Activated CD4-positive, alpha-beta memory T cell treated with anti-CD3 and anti-CD28 coated beads, Interleukin-2, amount 10 ng/mL, durations not matched to agents 7 days and 5 days (primary cell): ENCODE measurements around the gene SUSD1. TPM values are rescaled to one million over a fixed set of nuclear protein-coding genes. Genes with fewer than 3 reads are reported as not detected.
"Not testable (repeated sequence)": the region's sequence is repeated elsewhere in the genome, so short reads cannot be mapped to it uniquely, and the experiment has no call there.

Experiments
- CTCF ChIA-PET: fragments of 350-600 bp; sonication (Branson Sonifier 250); formaldehyde crosslinking; loops from one replicate; lab custom pipeline; 2021; ENCODE audit warnings: antibody characterized with exemption, inconsistent platforms; lab: Charles Lee
- POLR2A ChIA-PET: fragments of 350-600 bp; sonication (Branson Sonifier 250); formaldehyde crosslinking; loops from one replicate; lab custom pipeline; 2021; ENCODE audit warnings: antibody characterized with exemption; lab: Charles Lee
- DNase-seq: peaks from one replicate; pipeline ENCODE4 v3.0.0-alpha.2; 2020
- H3K27ac Mint-ChIP-seq: one replicate; pipeline ENCODE4 v1.8.0; 2021; ENCODE audit warnings: mild to moderate bottlenecking, mixed read lengths
- H3K27me3 Mint-ChIP-seq: one replicate; pipeline ENCODE4 v1.8.0; 2021; ENCODE audit warnings: mixed read lengths
- H3K36me3 Mint-ChIP-seq: one replicate; pipeline ENCODE4 v1.8.0; 2021; ENCODE audit warnings: low read depth, mixed read lengths
- H3K4me1 Mint-ChIP-seq: one replicate; pipeline ENCODE4 v1.8.0; 2021; ENCODE audit warnings: mixed read lengths
- H3K4me3 Mint-ChIP-seq: one replicate; pipeline ENCODE4 v1.8.0; 2021; ENCODE audit warnings: mild to moderate bottlenecking, mixed read lengths
- H3K9me3 Mint-ChIP-seq: one replicate; pipeline ENCODE4 v1.8.0; 2021; ENCODE audit warnings: mixed read lengths
- total RNA-seq, 2 experiments: library from RNA; stranded (reverse); gene quantifications; one replicate each; pipeline ENCODE4 v1.2.3, GENCODE V29; 2021

SUSD1 gene
- total RNA-seq, 2 experiments from 2014 or later, result 18.4 TPM

GRCh38 chr9:112144807-112145206, 30.3 kb downstream of the SUSD1 start:
- no peak for DNase-seq
- H3K4me3 Mint-ChIP-seq, result no peak overlapping the region
- peaks cover 29% of the 10 kb centered on the region for H3K36me3 Mint-ChIP-seq
- no peaks in the 10 kb centered on the region for H3K27me3 Mint-ChIP-seq
- H3K27ac Mint-ChIP-seq, result no peak overlapping the region
- H3K9me3 Mint-ChIP-seq, result no peaks in the 10 kb centered on the region
- ChIA-PET POLR2A (no interaction called here), CTCF (no interaction called here)
- no peaks in the 10 kb centered on the region for H3K4me1 Mint-ChIP-seq

GRCh38 chr9:112142420-112142819, 32.7 kb downstream of the SUSD1 start:
- Mint-ChIP-seq H3K4me1 (no peaks in the 10 kb centered on the region), H3K27me3 (no peaks in the 10 kb centered on the region), H3K27ac (no peak overlapping the region), H3K36me3 (peaks cover 26% of the 10 kb centered on the region), H3K4me3 (no peak overlapping the region), H3K9me3 (no peaks in the 10 kb centered on the region)
- ChIA-PET POLR2A (no interaction called here), CTCF (no interaction called here)
- DNase-seq, result no peak

DNA sequence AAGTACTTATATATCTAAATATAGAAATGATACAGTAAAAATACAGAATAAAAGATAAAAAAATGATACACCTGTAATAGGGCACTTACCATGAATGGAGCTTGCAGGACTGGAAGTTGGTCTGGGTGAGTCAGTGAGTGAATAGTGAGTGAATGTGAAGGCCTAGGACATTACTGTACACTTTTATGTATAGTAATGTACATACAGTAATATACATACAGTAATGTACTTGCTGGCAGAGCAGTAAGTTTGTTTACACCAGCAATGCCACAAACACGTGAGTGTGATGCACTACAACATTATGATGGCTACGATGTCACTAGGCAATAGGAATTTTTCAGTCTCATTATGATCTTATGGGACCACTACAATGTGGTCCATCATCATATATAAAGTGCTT, 34.2 kb downstream of the SUSD1 start:
- Mint-ChIP-seq H3K9me3 (no peaks in the 10 kb centered on the region), H3K36me3 (peaks cover 28% of the 10 kb centered on the region), H3K27me3 (no peaks in the 10 kb centered on the region), H3K27ac (no peak overlapping the region), H3K4me3 (no peak overlapping the region), H3K4me1 (no peaks in the 10 kb centered on the region)
- ChIA-PET POLR2A (no interaction called here), CTCF (no interaction called here)
- no peak for DNase-seq

- Mint-ChIP-seq H3K4me3 (no peak overlapping the region), H3K36me3 (peaks cover 38% of the 10 kb centered on the region), H3K27ac (no peak overlapping the region), H3K4me1 (no peaks in the 10 kb centered on the region), H3K9me3 (no peaks in the 10 kb centered on the region), H3K27me3 (no peaks in the 10 kb centered on the region)
- ChIA-PET CTCF (no interaction called here), POLR2A (no interaction called here)
- no peak for DNase-seq
Measured at GRCh38 chr9:112137066-112137465, 38.0 kb downstream of the SUSD1 start.

DNA sequence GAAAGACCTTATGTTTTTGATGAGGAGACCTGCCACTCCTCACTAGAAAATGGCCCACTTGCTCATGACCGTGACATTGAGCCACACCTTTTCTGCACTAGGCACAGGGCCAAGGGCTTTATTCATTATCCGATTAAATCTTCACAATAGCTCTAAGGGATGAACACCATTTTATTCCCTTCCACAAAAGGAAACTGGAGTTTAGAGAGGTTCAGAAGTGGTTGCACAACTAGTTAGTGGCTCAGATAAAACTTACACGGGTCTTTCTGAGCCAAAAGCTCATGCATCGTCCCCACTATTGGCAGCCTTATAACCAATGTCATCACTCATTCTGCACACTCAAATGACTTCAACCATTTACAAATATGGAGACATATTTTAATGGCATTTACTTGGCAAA, 39.4 kb downstream of the SUSD1 start:
- H3K27ac Mint-ChIP-seq, result no peak overlapping the region
- POLR2A ChIA-PET, result no interaction called here
- H3K27me3 Mint-ChIP-seq, result no peaks in the 10 kb centered on the region
- no peak for DNase-seq
- CTCF ChIA-PET, result no interaction called here
- H3K4me1 Mint-ChIP-seq, result no peaks in the 10 kb centered on the region
- no peaks in the 10 kb centered on the region for H3K9me3 Mint-ChIP-seq
- H3K4me3 Mint-ChIP-seq, result no peak overlapping the region
- H3K36me3 Mint-ChIP-seq, result peaks cover 36% of the 10 kb centered on the region

GRCh38 chr9:112133806-112134205, 41.3 kb downstream of the SUSD1 start:
- DNase-seq, H3K27ac Mint-ChIP-seq, H3K4me3 Mint-ChIP-seq, H3K9me3 Mint-ChIP-seq, H3K27me3 Mint-ChIP-seq, H3K4me1 Mint-ChIP-seq, CTCF ChIA-PET: not testable (repeated sequence)
- H3K36me3 Mint-ChIP-seq, result peaks cover 41% of the 10 kb centered on the region
- POLR2A ChIA-PET, result interaction anchor here (0.9 kb wide), 1 partner anchor 51 kb away, joined by 3 read pairs; no protein-coding TSS in a partner anchor

DNA sequence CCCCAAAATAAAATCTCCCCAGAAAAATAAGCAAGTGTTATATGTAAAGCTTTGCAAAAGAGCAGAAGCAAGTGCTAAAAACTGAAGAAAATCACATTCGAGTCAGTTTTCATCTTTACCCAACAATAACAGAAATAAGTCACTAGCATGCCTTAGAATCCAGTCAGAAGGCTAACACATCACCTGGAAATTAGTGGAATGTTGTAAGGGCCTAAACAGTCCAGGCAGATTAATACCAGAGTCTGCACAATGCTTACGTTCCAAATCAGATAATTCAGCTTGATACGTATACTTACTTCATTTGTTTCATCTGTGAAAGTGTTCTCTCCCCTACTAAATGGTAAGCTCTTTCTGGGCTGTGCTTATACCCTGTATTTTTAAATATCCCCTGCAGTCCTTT, 42.7 kb downstream of the SUSD1 start:
- DNase-seq, result no peak
- POLR2A ChIA-PET, result interaction anchor here (0.5 kb wide), 1 partner anchor 469 kb away, joined by 3 read pairs; no protein-coding TSS in a partner anchor
- peaks cover 42% of the 10 kb centered on the region for H3K36me3 Mint-ChIP-seq
- no peak overlapping the region for H3K27ac Mint-ChIP-seq
- H3K4me1 Mint-ChIP-seq, result no peaks in the 10 kb centered on the region
- no peak overlapping the region for H3K4me3 Mint-ChIP-seq
- no peaks in the 10 kb centered on the region for H3K27me3 Mint-ChIP-seq
- H3K9me3 Mint-ChIP-seq, result no peaks in the 10 kb centered on the region
- CTCF ChIA-PET, result no interaction called here

DNA sequence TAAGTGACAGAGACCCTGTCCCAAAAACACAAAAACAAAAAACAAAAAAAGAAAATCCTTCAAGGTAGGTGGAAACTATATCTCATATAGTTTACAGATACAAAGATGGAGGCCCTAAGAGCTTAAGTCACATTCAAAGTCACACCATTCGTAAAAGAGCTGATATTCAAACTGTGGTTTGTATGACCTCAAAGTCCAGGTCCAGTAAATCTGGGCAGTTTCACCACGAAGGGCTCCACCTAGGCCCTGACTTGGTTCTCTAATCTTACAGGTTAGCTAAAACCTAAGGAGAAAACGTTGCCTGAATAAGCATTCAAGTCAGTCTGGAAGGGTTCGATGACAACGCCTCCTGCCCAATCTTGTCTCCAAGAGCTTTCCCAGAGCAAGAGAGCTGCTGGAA, 44.1 kb downstream of the SUSD1 start:
- CTCF ChIA-PET, result no interaction called here
- Mint-ChIP-seq H3K27ac (no peak overlapping the region), H3K36me3 (peaks cover 35% of the 10 kb centered on the region), H3K27me3 (no peaks in the 10 kb centered on the region), H3K4me1 (no peaks in the 10 kb centered on the region), H3K4me3 (no peak overlapping the region), H3K9me3 (no peaks in the 10 kb centered on the region)
- DNase-seq, result no peak
- POLR2A ChIA-PET, result no interaction called here

DNA sequence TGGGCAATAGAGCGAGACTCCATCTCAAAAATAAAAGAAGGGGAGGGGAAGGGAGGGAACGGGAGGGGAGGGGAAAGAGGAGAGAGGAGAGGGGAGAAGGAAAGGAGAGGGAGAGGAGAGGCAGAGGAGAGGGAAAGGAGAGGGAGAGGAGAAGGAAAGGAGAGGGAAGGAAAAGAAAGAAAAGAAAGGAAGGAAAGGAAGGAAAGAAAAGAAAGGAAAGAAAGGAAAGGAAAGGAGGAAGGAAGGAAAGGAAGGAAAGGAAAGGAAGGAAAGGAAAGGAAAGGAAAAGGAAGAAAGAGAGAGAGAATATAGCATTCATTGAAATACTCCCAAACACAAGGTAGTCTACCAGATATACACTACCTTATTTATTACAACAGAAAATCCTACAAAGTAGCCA, 44.8 kb downstream of the SUSD1 start:
- H3K4me1 Mint-ChIP-seq, result no peaks in the 10 kb centered on the region
- POLR2A ChIA-PET, result no interaction called here
- no peak overlapping the region for H3K4me3 Mint-ChIP-seq
- H3K27ac Mint-ChIP-seq, result no peak overlapping the region
- CTCF ChIA-PET, result no interaction called here
- H3K9me3 Mint-ChIP-seq, result no peaks in the 10 kb centered on the region
- peaks cover 36% of the 10 kb centered on the region for H3K36me3 Mint-ChIP-seq
- H3K27me3 Mint-ChIP-seq, result no peaks in the 10 kb centered on the region
- DNase-seq, result no peak

DNA sequence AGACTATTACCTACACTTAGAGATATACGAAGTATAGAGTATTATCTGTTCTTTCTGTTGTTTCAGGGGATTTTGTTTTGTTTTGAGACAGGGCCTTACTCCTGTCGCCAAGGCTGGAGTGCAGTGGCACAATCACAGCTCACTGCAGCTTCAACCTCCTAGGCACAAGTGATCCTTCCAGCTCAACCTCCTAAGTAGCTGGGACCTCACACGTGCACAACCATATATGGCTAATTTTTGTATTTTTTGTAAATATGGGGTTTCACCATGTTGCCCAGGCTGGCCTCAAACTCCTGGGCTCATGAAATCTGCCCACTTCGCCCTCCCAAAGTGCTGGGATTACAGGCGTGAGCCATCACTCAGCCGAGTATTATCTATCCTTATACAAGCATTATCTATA, 45.9 kb downstream of the SUSD1 start:
- H3K27me3 Mint-ChIP-seq, result no peaks in the 10 kb centered on the region
- ChIA-PET CTCF (no interaction called here), POLR2A (no interaction called here)
- peaks cover 34% of the 10 kb centered on the region for H3K36me3 Mint-ChIP-seq
- no peak for DNase-seq
- H3K4me3 Mint-ChIP-seq, result no peak overlapping the region
- H3K27ac Mint-ChIP-seq, result no peak overlapping the region
- H3K9me3 Mint-ChIP-seq, result no peaks in the 10 kb centered on the region
- H3K4me1 Mint-ChIP-seq, result no peaks in the 10 kb centered on the region

DNA sequence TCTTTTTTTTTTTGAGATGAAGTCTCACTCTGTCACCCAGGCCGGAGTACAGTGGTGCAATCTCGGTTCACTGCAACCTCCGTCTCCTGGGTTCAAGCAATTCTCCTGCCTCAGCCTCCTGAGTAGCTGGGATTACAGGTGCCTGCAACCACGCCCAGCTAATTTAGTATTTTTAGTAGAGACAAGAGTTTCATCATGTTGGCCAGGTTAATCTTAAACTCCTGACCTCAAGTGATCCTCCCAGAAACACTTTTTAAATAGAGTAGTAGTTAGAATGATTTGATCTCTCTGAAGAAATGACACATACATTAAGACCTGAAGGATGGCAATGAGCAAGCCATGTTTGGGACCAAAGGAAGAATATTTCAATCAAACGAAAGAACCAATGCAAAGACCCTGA, 46.7 kb downstream of the SUSD1 start:
- H3K4me1 Mint-ChIP-seq, POLR2A ChIA-PET, H3K27me3 Mint-ChIP-seq, H3K27ac Mint-ChIP-seq, H3K4me3 Mint-ChIP-seq, CTCF ChIA-PET, DNase-seq, H3K9me3 Mint-ChIP-seq: not testable (repeated sequence)
- H3K36me3 Mint-ChIP-seq, result peaks cover 30% of the 10 kb centered on the region

GRCh38 chr9:112127281-112127680, 47.8 kb downstream of the SUSD1 start:
- DNase-seq, result no peak
- H3K9me3 Mint-ChIP-seq, result no peaks in the 10 kb centered on the region
- no peak overlapping the region for H3K4me3 Mint-ChIP-seq
- H3K27ac Mint-ChIP-seq, result no peak overlapping the region
- H3K27me3 Mint-ChIP-seq, result no peaks in the 10 kb centered on the region
- POLR2A ChIA-PET, result no interaction called here
- H3K4me1 Mint-ChIP-seq, result no peaks in the 10 kb centered on the region
- peaks cover 31% of the 10 kb centered on the region for H3K36me3 Mint-ChIP-seq
- CTCF ChIA-PET, result no interaction called here

DNA sequence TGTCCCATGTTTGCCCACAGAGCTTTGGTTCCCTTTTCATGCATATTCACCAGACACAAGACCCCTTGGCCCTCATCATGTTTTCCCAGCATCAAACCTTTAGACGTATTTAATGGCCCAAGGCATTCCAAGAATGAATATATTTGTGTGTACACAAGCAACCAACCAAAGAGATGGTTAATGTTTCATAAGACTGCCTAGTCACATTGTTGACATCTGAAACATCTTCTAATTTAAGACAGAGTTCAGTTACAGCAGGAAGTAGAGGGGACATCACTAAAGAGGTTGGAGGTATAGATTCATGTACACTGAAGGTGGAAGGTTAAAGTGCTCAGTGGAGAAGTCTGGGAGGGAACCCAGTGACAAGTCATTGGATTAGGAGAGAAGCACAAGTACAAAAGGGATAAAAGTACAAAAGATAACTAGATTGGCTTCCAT, 49.1 kb downstream of the SUSD1 start:
- Mint-ChIP-seq H3K27me3 (no peaks in the 10 kb centered on the region), H3K36me3 (peaks cover 36% of the 10 kb centered on the region), H3K4me1 (no peaks in the 10 kb centered on the region), H3K27ac (no peak overlapping the region), H3K4me3 (no peak overlapping the region), H3K9me3 (no peaks in the 10 kb centered on the region)
- CTCF ChIA-PET, result no interaction called here
- DNase-seq, result no peak
- POLR2A ChIA-PET, result no interaction called here

- DNase-seq, result no peak
- ChIA-PET CTCF (no interaction called here), POLR2A (no interaction called here)
- Mint-ChIP-seq H3K9me3 (no peaks in the 10 kb centered on the region), H3K4me3 (no peak overlapping the region), H3K4me1 (no peaks in the 10 kb centered on the region), H3K27ac (no peak overlapping the region), H3K27me3 (no peaks in the 10 kb centered on the region), H3K36me3 (peaks cover 38% of the 10 kb centered on the region)
Measured at GRCh38 chr9:112124156-112124555, 50.9 kb downstream of the SUSD1 start.
